GM08714 (cell line): ENCODE results near the gene OMG.
"Not testable (repeated sequence)": the region's sequence is repeated elsewhere in the genome, so short reads cannot be mapped to it uniquely, and the experiment has no call there.

Experiments
- H3K4me3 ChIP-seq: fragments of 200-500 bp; sonication (Bioruptor generic); 2 replicates; pipeline ENCODE4 v1.5.1; 2014; ENCODE audit warnings: mild to moderate bottlenecking, low read length, inconsistent platforms
- ZNF274 ChIP-seq: IDR thresholded peaks from 2 replicates; pipeline ENCODE4 v1.6.1; 2012; ENCODE audit warnings: mild to moderate bottlenecking, low read depth, low read length

OMG gene

GRCh38 chr17:31297090-31297489, at the start of gene OMG:
TSS of gene OMG (minus strand) at chr17:31297239. CDS start at chr17:31296331, 908 bp downstream.
- TF ChIP-seq ZNF274, result no peak
- H3K4me3 ChIP-seq, result no peak within 1 kb of the TSS

GRCh38 chr17:31345191-31345747, 48.2 kb upstream of the OMG start:
- not testable (repeated sequence) for H3K4me3 ChIP-seq

- TF ChIP-seq ZNF274, result no peak
Observed at GRCh38 chr17:31339906-31340661, 43.0 kb upstream of the OMG start.

GRCh38 chr17:31329221-31329620, 32.2 kb upstream of the OMG start:
- no peak for TF ChIP-seq ZNF274
- no peak overlapping the region for H3K4me3 ChIP-seq

More at GRCh38 chr17:31339906-31340661, 43.0 kb upstream of the OMG start:
- no peak overlapping the region for H3K4me3 ChIP-seq

GRCh38 chr17:31328160-31328535, 31.1 kb upstream of the OMG start:
- TF ChIP-seq ZNF274, result no peak
- no peak overlapping the region for H3K4me3 ChIP-seq

GRCh38 chr17:31327534-31328159, 30.6 kb upstream of the OMG start:
- TF ChIP-seq ZNF274, result no peak
- H3K4me3 ChIP-seq, result no peak overlapping the region

GRCh38 chr17:31323551-31323950, 26.5 kb upstream of the OMG start:
- TF ChIP-seq ZNF274, result no peak
- H3K4me3 ChIP-seq, result no peak overlapping the region

GRCh38 chr17:31321966-31322365, 24.9 kb upstream of the OMG start:
- no peak for TF ChIP-seq ZNF274
- no peak overlapping the region for H3K4me3 ChIP-seq

GRCh38 chr17:31321481-31321880, 24.4 kb upstream of the OMG start, which contains the start of gene EVI2A:
TSS of gene EVI2A (minus strand) at chr17:31321622. CDS start at chr17:31319013, 2,609 bp downstream.
- H3K4me3 ChIP-seq, result peak within 1 kb of the TSS; percentile 54
- no peak for TF ChIP-seq ZNF274

- no peak for TF ChIP-seq ZNF274
- H3K4me3 ChIP-seq, result peak overlapping the region; percentile 54; the same call in 1 of the 2 replicates
Observed at GRCh38 chr17:31320791-31321190, 23.8 kb upstream of the OMG start.

GRCh38 chr17:31320241-31320640, 23.2 kb upstream of the OMG start:
- peak overlapping the region; percentile 54; the same call in 1 of the 2 replicates for H3K4me3 ChIP-seq
- no peak for TF ChIP-seq ZNF274

GRCh38 chr17:31318851-31319661, 22.0 kb upstream of the OMG start:
- peak overlapping the region; percentile 92; the same call in 1 of the 2 replicates for H3K4me3 ChIP-seq
- TF ChIP-seq ZNF274, result no peak

GRCh38 chr17:31318298-31318801, 21.3 kb upstream of the OMG start:
- no peak for TF ChIP-seq ZNF274
- H3K4me3 ChIP-seq, result peak overlapping the region; percentile 92

GRCh38 chr17:31314782-31315100, 17.7 kb upstream of the OMG start:
- no peak for TF ChIP-seq ZNF274
- no peak overlapping the region for H3K4me3 ChIP-seq
